ENCODE measurements around the gene OR2AE1.

- no peak for TF ChIP-seq CTCF (IDR thresholded peaks at IDR 0.05)
- no peak for TF ChIP-seq EZH2 (IDR thresholded peaks at IDR 0.05; ENCODE audit: borderline replicate concordance, insufficient read depth, low read depth, low read length, poor library complexity, severe bottlenecking)
These were observed 4.5 kb upstream of the OR2AE1 start for GRCh38 chr7:99881370-99881769.
